ENCODE measurements around the gene C1QC.
"Not testable (repeated sequence)": the region's sequence is repeated elsewhere in the genome, so short reads cannot be mapped to it uniquely, and the experiment has no call there.

Gene C1QC

GRCh38 chr1:22676151-22676550 is 32.7 kb downstream of the C1QC start:
- not testable (repeated sequence) for H3K9ac ChIP-seq (ENCODE audit: low read length); H3K4me3 ChIP-seq (ENCODE audit: low read length); H3K27me3 ChIP-seq (ENCODE audit: control insufficient read depth, insufficient read depth, low read length); H3K4me1 ChIP-seq (ENCODE audit: control insufficient read depth, insufficient read depth, low read length); H3K9me3 ChIP-seq (ENCODE audit: control insufficient read depth, low read length); H3K36me3 ChIP-seq (ENCODE audit: control insufficient read depth, insufficient read depth, low read length)

GRCh38 chr1:22676916-22677583 is 33.6 kb downstream of the C1QC start:
- Histone ChIP-seq H3K27me3 (ENCODE audit: control insufficient read depth, insufficient read depth, low read length) (peaks cover 7% of the 10 kb centered on the region), H3K4me3 (ENCODE audit: low read length) (no peak overlapping the region), H3K9me3 (ENCODE audit: control insufficient read depth, low read length) (no peaks in the 10 kb centered on the region), H3K9ac (ENCODE audit: low read length) (no peak overlapping the region), H3K4me1 (ENCODE audit: control insufficient read depth, insufficient read depth, low read length) (no peaks in the 10 kb centered on the region), H3K36me3 (ENCODE audit: control insufficient read depth, insufficient read depth, low read length) (no peaks in the 10 kb centered on the region)

GRCh38 chr1:22677931-22678896 is 34.8 kb downstream of the C1QC start:
- no peak overlapping the region for H3K4me3 ChIP-seq (ENCODE audit: low read length)
- no peak overlapping the region for H3K9ac ChIP-seq (ENCODE audit: low read length)
- H3K4me1 ChIP-seq (ENCODE audit: control insufficient read depth, insufficient read depth, low read length): no peaks in the 10 kb centered on the region
- H3K27me3 ChIP-seq (ENCODE audit: control insufficient read depth, insufficient read depth, low read length): peaks cover 6% of the 10 kb centered on the region
- no peaks in the 10 kb centered on the region for H3K36me3 ChIP-seq (ENCODE audit: control insufficient read depth, insufficient read depth, low read length)
- no peaks in the 10 kb centered on the region for H3K9me3 ChIP-seq (ENCODE audit: control insufficient read depth, low read length)

- Histone ChIP-seq H3K9ac (ENCODE audit: low read length) (no peak overlapping the region), H3K9me3 (ENCODE audit: control insufficient read depth, low read length) (no peaks in the 10 kb centered on the region)
These were observed 37.3 kb downstream of the C1QC start for GRCh38 chr1:22680726-22681125.

GRCh38 chr1:22681556-22682276 is 38.3 kb downstream of the C1QC start:
- no peak overlapping the region for H3K4me3 ChIP-seq (ENCODE audit: low read length)
- no peaks in the 10 kb centered on the region for H3K9me3 ChIP-seq (ENCODE audit: control insufficient read depth, low read length)
- no peaks in the 10 kb centered on the region for H3K27me3 ChIP-seq (ENCODE audit: control insufficient read depth, insufficient read depth, low read length)
- no peaks in the 10 kb centered on the region for H3K36me3 ChIP-seq (ENCODE audit: control insufficient read depth, insufficient read depth, low read length)
- no peaks in the 10 kb centered on the region for H3K4me1 ChIP-seq (ENCODE audit: control insufficient read depth, insufficient read depth, low read length)
- H3K9ac ChIP-seq (ENCODE audit: low read length): no peak overlapping the region

More at GRCh38 chr1:22680726-22681125, 37.3 kb downstream of the C1QC start:
- H3K27me3 ChIP-seq (ENCODE audit: control insufficient read depth, insufficient read depth, low read length): no peaks in the 10 kb centered on the region
- no peaks in the 10 kb centered on the region for H3K4me1 ChIP-seq (ENCODE audit: control insufficient read depth, insufficient read depth, low read length)
- no peak overlapping the region for H3K4me3 ChIP-seq (ENCODE audit: low read length)
- H3K36me3 ChIP-seq (ENCODE audit: control insufficient read depth, insufficient read depth, low read length): no peaks in the 10 kb centered on the region

GRCh38 chr1:22683547-22683946 is 40.1 kb downstream of the C1QC start:
- no peaks in the 10 kb centered on the region for H3K27me3 ChIP-seq (ENCODE audit: control insufficient read depth, insufficient read depth, low read length)
- H3K36me3 ChIP-seq (ENCODE audit: control insufficient read depth, insufficient read depth, low read length): no peaks in the 10 kb centered on the region
- H3K9me3 ChIP-seq (ENCODE audit: control insufficient read depth, low read length): no peaks in the 10 kb centered on the region
- no peaks in the 10 kb centered on the region for H3K4me1 ChIP-seq (ENCODE audit: control insufficient read depth, insufficient read depth, low read length)
- H3K4me3 ChIP-seq (ENCODE audit: low read length): no peak overlapping the region
- H3K9ac ChIP-seq (ENCODE audit: low read length): no peak overlapping the region

GRCh38 chr1:22685591-22686059 is 42.2 kb downstream of the C1QC start:
- Histone ChIP-seq H3K4me1 (ENCODE audit: control insufficient read depth, insufficient read depth, low read length) (no peaks in the 10 kb centered on the region), H3K4me3 (ENCODE audit: low read length) (no peak overlapping the region), H3K9ac (ENCODE audit: low read length) (no peak overlapping the region), H3K36me3 (ENCODE audit: control insufficient read depth, insufficient read depth, low read length) (no peaks in the 10 kb centered on the region), H3K27me3 (ENCODE audit: control insufficient read depth, insufficient read depth, low read length) (no peaks in the 10 kb centered on the region), H3K9me3 (ENCODE audit: control insufficient read depth, low read length) (no peaks in the 10 kb centered on the region)

GRCh38 chr1:22687191-22687590 is 43.8 kb downstream of the C1QC start:
- no peaks in the 10 kb centered on the region for H3K36me3 ChIP-seq (ENCODE audit: control insufficient read depth, insufficient read depth, low read length)
- H3K4me1 ChIP-seq (ENCODE audit: control insufficient read depth, insufficient read depth, low read length): no peaks in the 10 kb centered on the region
- no peaks in the 10 kb centered on the region for H3K27me3 ChIP-seq (ENCODE audit: control insufficient read depth, insufficient read depth, low read length)
- H3K9me3 ChIP-seq (ENCODE audit: control insufficient read depth, low read length): no peaks in the 10 kb centered on the region
- H3K4me3 ChIP-seq (ENCODE audit: low read length): no peak overlapping the region
- no peak overlapping the region for H3K9ac ChIP-seq (ENCODE audit: low read length)

- Histone ChIP-seq H3K9ac (ENCODE audit: low read length) (no peak overlapping the region), H3K4me1 (ENCODE audit: control insufficient read depth, insufficient read depth, low read length) (no peaks in the 10 kb centered on the region), H3K4me3 (ENCODE audit: low read length) (no peak overlapping the region), H3K9me3 (ENCODE audit: control insufficient read depth, low read length) (no peaks in the 10 kb centered on the region), H3K27me3 (ENCODE audit: control insufficient read depth, insufficient read depth, low read length) (no peaks in the 10 kb centered on the region), H3K36me3 (ENCODE audit: control insufficient read depth, insufficient read depth, low read length) (no peaks in the 10 kb centered on the region)
These were observed 45.0 kb downstream of the C1QC start for GRCh38 chr1:22688466-22688865.

- H3K36me3 ChIP-seq (ENCODE audit: control insufficient read depth, insufficient read depth, low read length): no peaks in the 10 kb centered on the region
- no peak overlapping the region for H3K4me3 ChIP-seq (ENCODE audit: low read length)
- no peaks in the 10 kb centered on the region for H3K4me1 ChIP-seq (ENCODE audit: control insufficient read depth, insufficient read depth, low read length)
- H3K9me3 ChIP-seq (ENCODE audit: control insufficient read depth, low read length): no peaks in the 10 kb centered on the region
- H3K27me3 ChIP-seq (ENCODE audit: control insufficient read depth, insufficient read depth, low read length): no peaks in the 10 kb centered on the region
- no peak overlapping the region for H3K9ac ChIP-seq (ENCODE audit: low read length)
These were observed 46.1 kb downstream of the C1QC start for GRCh38 chr1:22689505-22689904.

- no peaks in the 10 kb centered on the region for H3K9me3 ChIP-seq (ENCODE audit: control insufficient read depth, low read length)
- H3K4me3 ChIP-seq (ENCODE audit: low read length): no peak overlapping the region
- H3K4me1 ChIP-seq (ENCODE audit: control insufficient read depth, insufficient read depth, low read length): no peaks in the 10 kb centered on the region
- no peak overlapping the region for H3K9ac ChIP-seq (ENCODE audit: low read length)
- no peaks in the 10 kb centered on the region for H3K36me3 ChIP-seq (ENCODE audit: control insufficient read depth, insufficient read depth, low read length)
- no peaks in the 10 kb centered on the region for H3K27me3 ChIP-seq (ENCODE audit: control insufficient read depth, insufficient read depth, low read length)
These were observed 47.8 kb downstream of the C1QC start for GRCh38 chr1:22691031-22691753.

Data from mucosa of stomach (tissue), 1 donor.